GM18861 (cell line): ENCODE data around the gene TMEM161A.

Experiments used
- ATAC-seq: cut with Tn5 transposase; IDR thresholded peaks from one replicate; pipeline ENCODE4 v1.9.1; 2021; ENCODE audit not compliant: unreplicated experiment

The TMEM161A gene

GRCh38 chr19:19098084-19098702, 40.1 kb downstream of the TMEM161A start:
- ATAC-seq, result no peak

DNA sequence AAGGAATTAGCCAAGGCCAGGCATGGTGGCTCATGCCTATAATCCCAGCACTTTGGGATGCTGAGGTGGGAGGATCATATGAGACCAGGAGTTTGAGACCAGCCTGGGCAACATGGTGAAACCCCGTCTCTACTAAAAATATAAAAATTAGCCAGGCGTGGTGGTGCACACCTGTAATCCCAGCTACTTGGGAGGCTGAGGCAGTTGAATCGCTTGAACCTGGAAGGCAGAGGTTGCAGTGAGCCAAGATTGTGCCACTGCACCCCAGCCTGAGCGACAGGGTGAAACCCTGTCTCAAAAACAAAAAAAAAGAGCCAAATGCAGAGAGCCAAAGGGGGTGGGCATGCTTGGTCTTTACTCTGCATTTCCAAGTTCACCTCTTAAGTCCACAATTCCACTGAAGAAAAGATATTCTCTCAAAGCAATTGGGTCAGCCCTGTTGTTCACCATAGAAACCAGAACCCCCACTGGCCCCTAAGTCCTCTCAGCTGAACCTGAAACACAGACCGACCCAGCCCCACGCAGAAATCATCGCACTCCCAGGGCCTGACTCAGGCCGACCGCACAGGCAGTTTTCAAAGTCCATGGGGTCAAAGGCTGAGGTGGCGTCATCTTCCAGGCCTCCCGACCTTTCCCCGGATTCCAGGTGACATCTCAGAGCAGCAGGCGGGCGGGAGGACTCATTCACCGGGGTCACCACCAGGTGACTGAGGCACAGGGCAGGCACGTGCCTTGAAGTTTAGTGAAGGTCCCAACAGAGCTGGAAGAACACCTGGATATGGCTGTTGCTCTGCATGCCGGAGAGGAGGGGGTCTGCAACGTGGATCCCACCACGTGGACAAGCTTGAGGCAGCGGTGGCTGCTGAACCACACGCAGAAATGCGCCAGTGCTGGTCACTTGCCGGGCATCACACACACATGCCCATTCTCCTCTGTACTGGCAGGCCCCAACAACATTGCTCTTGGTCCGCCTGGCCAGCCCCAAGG, 41.3 kb downstream of the TMEM161A start:
- ATAC-seq, result no peak

DNA sequence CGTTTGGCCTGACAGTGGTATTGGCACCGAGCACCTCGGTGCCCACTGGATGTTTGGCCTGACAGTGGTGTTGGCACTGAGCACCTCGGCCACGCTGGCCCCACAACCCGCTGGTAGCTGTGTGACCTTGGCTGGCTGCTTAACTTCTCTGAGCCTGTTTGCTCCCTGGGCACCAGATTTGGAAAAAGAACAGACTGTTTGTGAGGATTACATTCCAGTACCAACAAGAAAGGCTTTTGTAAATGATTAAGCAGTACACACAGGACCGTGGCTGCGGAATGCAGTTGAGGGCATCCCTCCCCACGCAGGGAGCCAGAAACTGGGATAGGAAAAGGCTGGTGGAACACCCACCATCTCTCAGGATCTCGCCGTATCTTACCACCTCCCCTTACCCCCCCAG, 42.6 kb downstream of the TMEM161A start:
- ATAC-seq, result no peak

GRCh38 chr19:19094513-19094912, 43.8 kb downstream of the TMEM161A start:
- ATAC-seq, result no peak

DNA sequence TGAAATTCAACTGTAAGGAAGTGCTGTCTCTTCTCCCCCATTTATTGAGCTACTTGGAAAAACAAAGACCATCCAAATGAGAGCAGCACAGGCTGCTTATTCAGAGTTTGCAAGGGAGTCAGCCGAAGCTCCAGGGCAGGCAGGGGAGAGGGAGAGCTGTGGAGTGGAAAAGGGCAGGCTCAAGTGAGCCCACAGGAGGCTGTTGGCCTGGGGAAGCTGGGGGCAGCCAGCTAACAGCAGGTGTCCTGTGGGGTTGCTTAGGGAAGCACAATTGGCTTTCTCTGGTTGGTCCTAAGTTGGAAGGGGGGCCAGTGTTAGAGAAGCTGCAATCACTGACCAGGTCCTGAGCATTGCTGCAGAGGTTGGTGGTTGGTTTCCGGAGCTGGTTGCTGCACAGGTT, 50.6 kb downstream of the TMEM161A start:
- no peak for ATAC-seq

DNA sequence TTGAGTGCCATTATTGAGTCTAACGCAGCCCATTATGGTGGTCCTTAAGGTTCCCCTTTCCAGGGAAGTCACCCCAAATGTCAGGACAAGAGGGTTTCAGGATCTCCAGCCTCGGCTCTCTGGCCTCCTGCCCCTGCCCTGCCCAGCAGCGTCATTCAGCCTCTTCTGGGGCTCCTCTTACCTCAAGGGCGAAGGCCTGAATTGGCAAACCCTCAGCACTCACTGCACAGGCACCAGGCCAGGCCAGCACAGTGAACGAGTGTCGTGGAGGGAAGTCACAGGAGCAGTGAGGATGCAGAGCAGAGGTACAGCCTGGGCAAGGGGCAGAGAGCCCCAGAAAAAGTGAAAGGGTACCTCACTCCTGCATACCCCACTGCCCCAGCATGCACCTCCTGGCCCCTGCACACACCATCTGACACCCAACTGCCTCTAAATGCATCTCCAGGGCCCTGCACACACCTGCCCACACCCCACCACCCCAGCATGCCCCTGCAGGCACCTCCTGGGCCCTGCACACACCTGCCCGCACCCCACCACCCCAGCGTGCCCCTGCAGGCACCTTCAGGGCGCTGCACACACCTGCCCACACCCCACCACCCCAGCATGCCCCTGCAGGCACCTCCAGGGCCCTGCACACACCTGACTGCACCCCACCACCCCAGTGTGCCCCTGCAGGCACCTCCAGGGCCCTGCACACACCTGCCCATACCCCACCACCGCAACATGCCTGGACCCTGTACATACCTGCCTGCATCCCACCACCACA, 54.7 kb downstream of the TMEM161A start:
- ATAC-seq, result no peak

GRCh38 chr19:19081642-19082151, 56.6 kb downstream of the TMEM161A start:
- ATAC-seq, result no peak

DNA sequence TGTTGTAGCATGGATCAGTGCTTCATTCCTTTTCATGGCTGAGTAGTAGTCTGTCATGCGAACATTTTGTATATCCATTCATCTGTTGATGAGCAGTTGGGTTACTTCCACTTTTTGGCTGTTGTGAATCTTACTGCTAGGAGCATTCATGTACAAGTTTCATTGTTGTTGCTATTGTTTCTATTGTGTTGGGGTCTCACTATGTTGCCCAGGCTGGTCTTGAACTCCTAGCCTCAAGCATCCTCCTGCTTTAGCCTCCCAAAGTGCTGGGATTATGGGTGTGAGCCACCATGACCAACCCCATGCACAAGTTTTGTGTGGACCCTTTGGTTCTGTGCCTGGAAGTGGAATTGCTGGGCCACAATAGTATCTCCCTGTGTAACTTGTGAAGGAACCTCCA, 58.7 kb downstream of the TMEM161A start:
- ATAC-seq, result no peak

GRCh38 chr19:19078801-19079200, 59.5 kb downstream of the TMEM161A start:
- ATAC-seq, result no peak

- ATAC-seq, result no peak
These were observed 61.2 kb downstream of the TMEM161A start for GRCh38 chr19:19077103-19077502.

DNA sequence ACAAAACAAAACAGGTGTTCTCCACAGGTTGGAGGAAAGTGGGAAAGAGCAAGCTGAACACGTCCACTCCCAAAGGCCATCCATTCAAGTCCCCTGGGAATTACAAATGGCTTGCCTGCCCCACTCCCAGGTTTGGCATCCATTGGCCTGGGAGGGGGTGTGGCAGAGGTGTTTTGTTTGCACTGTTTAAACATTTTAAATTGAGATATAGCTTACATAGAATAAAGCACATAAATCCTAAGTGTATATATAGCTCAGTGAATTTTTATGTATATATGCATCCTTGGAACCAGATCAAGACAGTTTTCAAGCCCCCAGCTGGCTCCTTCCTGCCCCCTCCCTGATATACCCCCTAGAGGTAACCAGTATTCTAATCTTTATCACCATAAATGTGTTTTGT, 61.8 kb downstream of the TMEM161A start:
- ATAC-seq, result no peak

- no peak for ATAC-seq
These were observed 63.2 kb downstream of the TMEM161A start for GRCh38 chr19:19075126-19075525.

DNA sequence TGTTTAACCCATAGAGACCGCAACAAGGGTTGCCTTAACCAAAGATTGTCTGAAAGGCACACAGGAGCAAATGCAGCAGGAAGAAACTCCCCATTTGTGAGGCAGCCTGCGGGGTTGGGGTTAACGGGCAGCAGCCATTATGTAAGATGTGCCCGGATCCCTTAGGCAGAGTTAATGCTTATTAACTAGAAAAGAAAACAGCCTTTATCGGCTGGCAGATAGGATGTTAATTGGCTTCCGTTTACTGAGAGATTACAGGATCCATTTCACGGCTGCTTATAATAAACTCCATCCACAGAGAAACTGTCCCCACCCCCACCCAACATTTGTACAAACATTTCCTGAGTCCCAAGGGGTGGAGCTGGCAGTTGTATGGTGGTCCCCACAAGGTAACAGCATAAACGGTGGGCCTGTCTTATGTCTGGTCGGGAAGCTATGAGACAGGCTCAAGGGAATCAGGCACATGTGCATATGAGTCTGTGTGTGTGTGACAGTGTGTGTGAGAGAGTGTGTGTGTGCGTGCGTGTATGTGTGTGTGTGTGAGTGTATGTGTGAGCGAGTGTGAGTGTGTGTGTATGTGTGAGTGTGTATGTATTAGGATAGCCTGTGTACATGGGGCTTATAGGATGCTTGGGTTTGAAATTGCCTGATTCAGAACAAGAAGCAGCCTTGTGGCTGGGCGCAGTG, 63.9 kb downstream of the TMEM161A start:
- ATAC-seq, result no peak

GRCh38 chr19:19071897-19072296, 66.4 kb downstream of the TMEM161A start:
- ATAC-seq, result no peak
